Endothelial cell of umbilical vein (primary cell): Measurements from ENCODE around the gene SMIM38.

ENCODE experiments used
- CTCF ChIP-seq, 2 donors: IDR thresholded peaks; 1 replicate in 1 of 2; 2 replicates in 1 of 2; pipeline ENCODE4 v1.5.1; 2011; ENCODE audit warnings: low read length in 2 of 2, mild to moderate bottlenecking in 2 of 2, moderate library complexity in 2 of 2, control low read depth in 1 of 2, inconsistent platforms in 1 of 2, low read depth in 1 of 2; ENCODE audit not compliant: insufficient read depth in 1 of 2; ENCODE audit errors: extremely low read depth in 1 of 2
- EZH2 ChIP-seq: IDR thresholded peaks from 2 replicates; pipeline ENCODE4 v1.6.1; 2012; ENCODE audit warnings: borderline replicate concordance, low read depth, mild to moderate bottlenecking, moderate library complexity, low read length, inconsistent platforms; ENCODE audit not compliant: severe bottlenecking
- FOS ChIP-seq: IDR thresholded peaks from 2 replicates; pipeline ENCODE4 v1.6.1; 2011; ENCODE audit warnings: mild to moderate bottlenecking, low read length, moderate library complexity, borderline replicate concordance; ENCODE audit not compliant: insufficient read depth
- POLR2A ChIP-seq: IDR thresholded peaks from 2 replicates; pipeline ENCODE4 v1.6.1; 2012; ENCODE audit warnings: low read depth, mild to moderate bottlenecking, control low read depth, low read length

GRCh38 chr11:69154938-69155301 lies 815 bp upstream of the SMIM38 start:
- no peak for TF ChIP-seq EZH2
- no peak for TF ChIP-seq CTCF (IDR thresholded peaks at IDR 0.05; ENCODE audit: extremely low read depth in 1 of 2, insufficient read depth in 1 of 2, low read depth in 1 of 2, low read length in 2 of 2)
- TF ChIP-seq POLR2A: no peak
- no peak for TF ChIP-seq FOS
